Activated CD8-positive, alpha-beta T cell treated with anti-CD3 and anti-CD28 coated beads for 36 hours (primary cell): ENCODE measurements around the gene PRR20G. TPM values are rescaled to one million over a fixed set of nuclear protein-coding genes. Genes with fewer than 3 reads are reported as not detected.
"Not testable (repeated sequence)": the region's sequence is repeated elsewhere in the genome, so short reads cannot be mapped to it uniquely, and the experiment has no call there.

Experiments
- ATAC-seq: fragments of 200-7000 bp; cut with Tn5 transposase; one replicate; pipeline ENCODE4 v1.10.0; 2021; ENCODE audit warnings: mild to moderate bottlenecking, moderate library complexity
- CTCF ChIA-PET: fragments of 350-600 bp; sonication (Branson Sonifier 250); formaldehyde crosslinking; loops from one replicate; lab custom pipeline; 2021; ENCODE audit warnings: antibody characterized with exemption; lab: Charles Lee
- POLR2A ChIA-PET: fragments of 350-600 bp; sonication (Branson Sonifier 250); formaldehyde crosslinking; loops from one replicate; lab custom pipeline; 2021; ENCODE audit warnings: antibody characterized with exemption; lab: Charles Lee
- DNase-seq: peaks from one replicate; pipeline ENCODE4 v3.0.0-alpha.2; 2020
- H3K27ac Mint-ChIP-seq: one replicate; pipeline ENCODE4 v1.8.0; 2021; ENCODE audit warnings: mild to moderate bottlenecking, mixed read lengths
- H3K27me3 Mint-ChIP-seq: one replicate; pipeline ENCODE4 v1.8.0; 2021; ENCODE audit warnings: mixed read lengths
- H3K36me3 Mint-ChIP-seq: one replicate; pipeline ENCODE4 v1.8.0; 2021; ENCODE audit warnings: low read depth, mixed read lengths
- H3K4me1 Mint-ChIP-seq: one replicate; pipeline ENCODE4 v1.8.0; 2021; ENCODE audit warnings: low read depth, mixed read lengths
- H3K4me3 Mint-ChIP-seq: one replicate; pipeline ENCODE4 v1.8.0; 2021; ENCODE audit warnings: mild to moderate bottlenecking, moderate library complexity, mixed read lengths
- H3K9me3 Mint-ChIP-seq: one replicate; pipeline ENCODE4 v1.8.0; 2021; ENCODE audit warnings: mixed read lengths
- intact Hi-C: fragments of 100-400 bp; cut with micrococcal nuclease; formaldehyde crosslinking; loops from one replicate; pipeline ENCODE4 v1.10.0; 2022
- total RNA-seq, 2 experiments: library from RNA; stranded (reverse); gene quantifications; one replicate each; pipeline ENCODE4 v1.2.3, GENCODE V29; 2021
- TF ChIP-seq, protein P1 (sequence below): fragments of 200-600 bp; IDR thresholded peaks from one replicate; pipeline ENCODE4 v1.8.0; 2022; ENCODE audit warnings: antibody characterized with exemption, mild to moderate bottlenecking

The PRR20G gene
- total RNA-seq, 2 experiments from 2014 or later: not detected

- no peak overlapping the region for H3K4me3 Mint-ChIP-seq
- H3K27me3 Mint-ChIP-seq: peaks cover 6% of the 10 kb centered on the region
- no peaks in the 10 kb centered on the region for H3K4me1 Mint-ChIP-seq
- ChIA-PET POLR2A (no interaction called here), CTCF (no interaction called here)
- intact Hi-C loops: no loop called here
- TF ChIP-seq, protein P1, sequence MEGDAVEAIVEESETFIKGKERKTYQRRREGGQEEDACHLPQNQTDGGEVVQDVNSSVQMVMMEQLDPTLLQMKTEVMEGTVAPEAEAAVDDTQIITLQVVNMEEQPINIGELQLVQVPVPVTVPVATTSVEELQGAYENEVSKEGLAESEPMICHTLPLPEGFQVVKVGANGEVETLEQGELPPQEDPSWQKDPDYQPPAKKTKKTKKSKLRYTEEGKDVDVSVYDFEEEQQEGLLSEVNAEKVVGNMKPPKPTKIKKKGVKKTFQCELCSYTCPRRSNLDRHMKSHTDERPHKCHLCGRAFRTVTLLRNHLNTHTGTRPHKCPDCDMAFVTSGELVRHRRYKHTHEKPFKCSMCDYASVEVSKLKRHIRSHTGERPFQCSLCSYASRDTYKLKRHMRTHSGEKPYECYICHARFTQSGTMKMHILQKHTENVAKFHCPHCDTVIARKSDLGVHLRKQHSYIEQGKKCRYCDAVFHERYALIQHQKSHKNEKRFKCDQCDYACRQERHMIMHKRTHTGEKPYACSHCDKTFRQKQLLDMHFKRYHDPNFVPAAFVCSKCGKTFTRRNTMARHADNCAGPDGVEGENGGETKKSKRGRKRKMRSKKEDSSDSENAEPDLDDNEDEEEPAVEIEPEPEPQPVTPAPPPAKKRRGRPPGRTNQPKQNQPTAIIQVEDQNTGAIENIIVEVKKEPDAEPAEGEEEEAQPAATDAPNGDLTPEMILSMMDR: no peak
- H3K27ac Mint-ChIP-seq: no peak overlapping the region
- DNase-seq: no peak
- H3K9me3 Mint-ChIP-seq: no peaks in the 10 kb centered on the region
- H3K36me3 Mint-ChIP-seq: no peaks in the 10 kb centered on the region
- ATAC-seq: no peak
Measured at GRCh38 chr3:127323581-127323980, 35.7 kb upstream of the PRR20G start.

DNA sequence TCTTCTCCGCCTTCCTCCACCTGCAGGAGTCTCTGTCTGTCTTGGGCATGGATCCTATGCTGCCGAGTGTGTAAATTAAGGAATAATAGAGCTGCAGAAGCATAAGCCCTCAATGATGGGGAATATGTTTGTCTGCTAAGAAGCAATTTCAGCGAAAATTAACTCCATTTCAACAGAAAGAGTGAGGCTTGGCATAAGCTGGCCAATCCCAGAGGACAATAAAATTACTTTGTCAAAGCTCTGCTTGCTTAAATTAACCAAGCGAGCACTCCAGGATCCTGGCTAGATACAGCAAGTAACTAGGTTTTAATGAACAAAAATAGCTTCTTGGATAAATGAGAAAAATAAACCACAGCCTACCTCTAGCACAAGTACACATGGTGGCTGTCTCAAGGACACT lies 33.5 kb upstream of the PRR20G start:
- peaks cover 6% of the 10 kb centered on the region for H3K27me3 Mint-ChIP-seq
- H3K4me3 Mint-ChIP-seq: no peak overlapping the region
- no peaks in the 10 kb centered on the region for H3K4me1 Mint-ChIP-seq
- no peaks in the 10 kb centered on the region for H3K9me3 Mint-ChIP-seq
- TF ChIP-seq, protein P1: no peak
- intact Hi-C loops: no loop called here
- DNase-seq (no peak), ATAC-seq (no peak)
- no peak overlapping the region for H3K27ac Mint-ChIP-seq
- POLR2A ChIA-PET: no interaction called here
- no peaks in the 10 kb centered on the region for H3K36me3 Mint-ChIP-seq
- CTCF ChIA-PET: no interaction called here

GRCh38 chr3:127320529-127321121 lies 32.8 kb upstream of the PRR20G start:
- Mint-ChIP-seq H3K36me3 (no peaks in the 10 kb centered on the region), H3K9me3 (no peaks in the 10 kb centered on the region), H3K27ac (no peak overlapping the region), H3K27me3 (peaks cover 10% of the 10 kb centered on the region), H3K4me1 (no peaks in the 10 kb centered on the region), H3K4me3 (no peak overlapping the region)
- ChIA-PET POLR2A (no interaction called here), CTCF (no interaction called here)
- intact Hi-C loops: no loop called here
- no peak for ATAC-seq
- TF ChIP-seq, protein P1: no peak
- DNase-seq: no peak

DNA sequence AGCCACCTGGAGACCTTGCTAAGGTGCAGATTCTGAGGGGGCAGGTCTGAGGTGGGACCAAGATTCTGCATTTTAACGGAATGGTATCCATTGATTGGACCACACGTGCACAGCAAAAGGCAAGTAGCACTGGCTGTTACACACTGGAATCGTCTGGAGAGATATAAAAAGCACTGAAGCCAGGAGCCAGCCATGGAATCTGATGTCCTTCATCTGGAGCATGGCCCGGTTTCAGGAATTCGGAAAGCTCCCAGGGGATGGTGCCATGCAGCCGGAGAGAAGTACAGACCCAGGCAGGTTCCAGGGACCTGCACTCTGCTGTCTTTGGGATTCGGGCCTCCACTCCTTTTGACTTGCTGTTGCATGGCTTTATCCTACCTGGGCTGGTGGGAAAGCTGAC lies 28.8 kb upstream of the PRR20G start:
- ChIA-PET CTCF (no interaction called here), POLR2A (no interaction called here)
- Mint-ChIP-seq H3K9me3 (no peaks in the 10 kb centered on the region), H3K36me3 (no peaks in the 10 kb centered on the region), H3K4me1 (no peaks in the 10 kb centered on the region), H3K27me3 (peaks cover 12% of the 10 kb centered on the region), H3K27ac (no peak overlapping the region), H3K4me3 (no peak overlapping the region)
- DNase-seq (no peak), ATAC-seq (no peak)
- TF ChIP-seq, protein P1: no peak
- intact Hi-C loops: no loop called here

DNA sequence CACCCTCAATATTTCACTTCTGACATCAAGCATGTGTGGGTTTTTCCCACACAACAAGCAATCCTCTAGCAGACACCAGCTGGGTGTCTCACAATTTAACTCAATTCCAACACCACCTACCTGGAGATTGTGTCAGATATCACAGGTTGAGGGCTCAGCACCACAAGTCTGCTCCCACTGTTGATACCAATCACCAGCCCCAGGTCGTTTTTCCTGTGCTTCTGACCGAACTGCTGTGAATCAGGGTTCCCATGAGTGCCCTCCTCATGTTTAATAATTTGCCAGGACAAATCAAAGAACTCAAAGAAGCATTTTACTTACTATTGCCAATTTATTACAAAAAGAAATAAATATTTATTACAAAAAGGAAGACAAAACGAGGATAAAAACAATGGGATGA lies 25.0 kb upstream of the PRR20G start:
- TF ChIP-seq, protein P1: no peak
- intact Hi-C loops: no loop called here
- POLR2A ChIA-PET: no interaction called here
- no peaks in the 10 kb centered on the region for H3K9me3 Mint-ChIP-seq
- DNase-seq (no peak), ATAC-seq (no peak)
- no peaks in the 10 kb centered on the region for H3K4me1 Mint-ChIP-seq
- H3K4me3 Mint-ChIP-seq: no peak overlapping the region
- no peaks in the 10 kb centered on the region for H3K36me3 Mint-ChIP-seq
- peaks cover 8% of the 10 kb centered on the region for H3K27me3 Mint-ChIP-seq
- H3K27ac Mint-ChIP-seq: no peak overlapping the region
- CTCF ChIA-PET: no interaction called here

- DNase-seq, H3K36me3 Mint-ChIP-seq, POLR2A ChIA-PET, intact Hi-C loops, H3K4me3 Mint-ChIP-seq, CTCF ChIA-PET, ATAC-seq, H3K4me1 Mint-ChIP-seq, H3K9me3 Mint-ChIP-seq, H3K27ac Mint-ChIP-seq: not testable (repeated sequence)
- H3K27me3 Mint-ChIP-seq: peaks cover 11% of the 10 kb centered on the region
Measured at GRCh38 chr3:127308821-127309220, 21.0 kb upstream of the PRR20G start.
